Measurements from ENCODE around the gene TMEM54.

Gene TMEM54

DNA sequence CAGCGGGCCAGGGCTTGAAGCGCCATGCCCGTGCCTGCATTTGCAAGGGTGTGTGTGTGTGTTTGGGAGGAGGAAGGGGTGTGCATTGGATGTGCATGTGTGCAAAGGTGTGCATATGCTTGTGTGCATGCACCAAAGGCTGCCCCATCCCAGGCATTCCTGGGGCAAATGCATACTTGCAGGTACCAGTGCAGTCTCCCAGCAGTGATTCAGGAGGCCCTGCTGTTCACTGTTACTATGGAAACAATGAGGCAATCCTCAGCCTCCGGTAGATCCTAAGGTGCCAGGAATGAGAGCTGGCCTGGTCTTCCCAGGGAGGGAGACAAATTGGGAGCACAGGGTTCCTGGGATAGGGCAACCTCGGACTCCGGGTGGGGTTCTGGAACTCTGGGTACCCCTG lies 23.0 kb downstream of the TMEM54 start:
- no peaks in the 10 kb centered on the region for H3K9me2 ChIP-seq (ENCODE audit: low read depth, low read length)
- H3K4me2 ChIP-seq (ENCODE audit: low read length) = no peak overlapping the region
- H3K27me3 ChIP-seq (ENCODE audit: insufficient read depth, low read length) = no peaks in the 10 kb centered on the region; the same call in 1 of the 2 replicates
- no peaks in the 10 kb centered on the region for H3K4me1 ChIP-seq (ENCODE audit: insufficient read depth, low read length, severe bottlenecking)
- no peaks in the 10 kb centered on the region for H3K36me3 ChIP-seq (ENCODE audit: insufficient read depth, low read length)
- H3K27ac ChIP-seq (ENCODE audit: low read depth, low read length, poor library complexity, severe bottlenecking) = no peak overlapping the region
- H3F3A ChIP-seq (ENCODE audit: insufficient read depth, low read length) = no peaks in the 10 kb centered on the region
- H3K9me3 ChIP-seq (ENCODE audit: low read length) = no peaks in the 10 kb centered on the region
- TF ChIP-seq, protein P1, sequence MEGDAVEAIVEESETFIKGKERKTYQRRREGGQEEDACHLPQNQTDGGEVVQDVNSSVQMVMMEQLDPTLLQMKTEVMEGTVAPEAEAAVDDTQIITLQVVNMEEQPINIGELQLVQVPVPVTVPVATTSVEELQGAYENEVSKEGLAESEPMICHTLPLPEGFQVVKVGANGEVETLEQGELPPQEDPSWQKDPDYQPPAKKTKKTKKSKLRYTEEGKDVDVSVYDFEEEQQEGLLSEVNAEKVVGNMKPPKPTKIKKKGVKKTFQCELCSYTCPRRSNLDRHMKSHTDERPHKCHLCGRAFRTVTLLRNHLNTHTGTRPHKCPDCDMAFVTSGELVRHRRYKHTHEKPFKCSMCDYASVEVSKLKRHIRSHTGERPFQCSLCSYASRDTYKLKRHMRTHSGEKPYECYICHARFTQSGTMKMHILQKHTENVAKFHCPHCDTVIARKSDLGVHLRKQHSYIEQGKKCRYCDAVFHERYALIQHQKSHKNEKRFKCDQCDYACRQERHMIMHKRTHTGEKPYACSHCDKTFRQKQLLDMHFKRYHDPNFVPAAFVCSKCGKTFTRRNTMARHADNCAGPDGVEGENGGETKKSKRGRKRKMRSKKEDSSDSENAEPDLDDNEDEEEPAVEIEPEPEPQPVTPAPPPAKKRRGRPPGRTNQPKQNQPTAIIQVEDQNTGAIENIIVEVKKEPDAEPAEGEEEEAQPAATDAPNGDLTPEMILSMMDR (IDR thresholded peaks at IDR 0.05; ENCODE audit: low read length) = no peak
- TF ChIP-seq EZH2 (IDR thresholded peaks at IDR 0.05; ENCODE audit: borderline replicate concordance, low read length) = no peak
- H3K79me2 ChIP-seq (ENCODE audit: insufficient read depth, low read length) = no peaks in the 10 kb centered on the region
- no peaks in the 10 kb centered on the region for H4K20me1 ChIP-seq (ENCODE audit: insufficient read depth, low read length)
- no peak overlapping the region for H3K9ac ChIP-seq (ENCODE audit: low read length)
- no peak overlapping the region for H2AFZ ChIP-seq (ENCODE audit: low read length)
- no peak overlapping the region for H3K4me3 ChIP-seq (ENCODE audit: low read depth, low read length, poor library complexity, severe bottlenecking)

DNA sequence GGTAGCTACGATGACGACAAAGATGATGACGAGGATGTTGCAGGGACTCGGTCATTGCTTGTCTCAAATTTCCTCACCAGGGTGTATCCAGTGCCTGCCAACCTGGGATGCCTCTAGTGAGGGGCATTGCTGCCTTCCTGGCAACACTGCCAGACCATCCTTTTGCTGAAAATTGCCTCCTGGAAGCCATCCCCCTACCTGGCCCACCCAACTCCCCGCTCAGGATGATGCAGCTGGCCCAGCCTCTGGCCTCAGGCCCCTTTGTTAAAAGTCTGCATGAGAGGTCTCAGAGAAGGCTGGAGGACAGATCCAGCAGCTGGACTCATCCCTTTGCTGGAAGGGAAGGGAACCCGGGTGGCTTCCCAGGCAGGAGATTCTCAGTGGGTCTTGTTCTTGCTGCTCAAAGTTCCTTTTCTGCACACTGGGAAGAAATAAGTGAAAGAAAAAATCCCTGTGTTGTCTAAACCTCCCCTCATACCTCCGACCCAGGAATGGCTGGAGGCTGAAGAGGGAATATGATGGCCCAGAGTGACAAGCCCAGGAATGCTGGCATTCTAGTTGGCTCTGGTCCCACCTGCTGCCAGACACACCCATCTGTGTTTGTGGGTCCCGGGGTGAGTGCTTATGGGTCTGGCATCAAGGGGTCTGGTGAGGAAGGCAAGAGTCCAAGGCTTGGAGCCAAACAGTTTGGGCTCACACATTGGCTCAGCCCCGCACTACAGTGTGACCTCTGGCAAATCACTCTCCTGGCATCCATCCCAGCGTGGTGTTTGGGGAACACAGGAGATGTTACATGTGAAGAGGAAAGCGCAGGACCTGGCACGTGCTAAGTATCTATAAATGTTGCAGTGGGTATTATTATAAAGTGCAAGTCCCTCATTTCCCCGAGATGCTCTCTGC lies 23.7 kb downstream of the TMEM54 start:
- H3F3A ChIP-seq (ENCODE audit: insufficient read depth, low read length) = no peaks in the 10 kb centered on the region
- H3K4me1 ChIP-seq (ENCODE audit: insufficient read depth, low read length, severe bottlenecking) = peaks cover 3% of the 10 kb centered on the region
- no peaks in the 10 kb centered on the region for H3K79me2 ChIP-seq (ENCODE audit: insufficient read depth, low read length)
- H3K4me3 ChIP-seq (ENCODE audit: low read depth, low read length, poor library complexity, severe bottlenecking) = no peak overlapping the region
- no peaks in the 10 kb centered on the region for H3K9me2 ChIP-seq (ENCODE audit: low read depth, low read length)
- no peaks in the 10 kb centered on the region; the same call in 1 of the 2 replicates for H3K27me3 ChIP-seq (ENCODE audit: insufficient read depth, low read length)
- TF ChIP-seq, protein P1 (IDR thresholded peaks at IDR 0.05; ENCODE audit: low read length) = no peak
- TF ChIP-seq EZH2 (IDR thresholded peaks at IDR 0.05; ENCODE audit: borderline replicate concordance, low read length) = no peak
- no peaks in the 10 kb centered on the region for H3K9me3 ChIP-seq (ENCODE audit: low read length)
- H4K20me1 ChIP-seq (ENCODE audit: insufficient read depth, low read length) = no peaks in the 10 kb centered on the region
- H3K9ac ChIP-seq (ENCODE audit: low read length) = no peak overlapping the region
- H2AFZ ChIP-seq (ENCODE audit: low read length) = no peak overlapping the region
- no peak overlapping the region for H3K27ac ChIP-seq (ENCODE audit: low read depth, low read length, poor library complexity, severe bottlenecking)
- no peaks in the 10 kb centered on the region for H3K36me3 ChIP-seq (ENCODE audit: insufficient read depth, low read length)
- H3K4me2 ChIP-seq (ENCODE audit: low read length) = no peak overlapping the region

DNA sequence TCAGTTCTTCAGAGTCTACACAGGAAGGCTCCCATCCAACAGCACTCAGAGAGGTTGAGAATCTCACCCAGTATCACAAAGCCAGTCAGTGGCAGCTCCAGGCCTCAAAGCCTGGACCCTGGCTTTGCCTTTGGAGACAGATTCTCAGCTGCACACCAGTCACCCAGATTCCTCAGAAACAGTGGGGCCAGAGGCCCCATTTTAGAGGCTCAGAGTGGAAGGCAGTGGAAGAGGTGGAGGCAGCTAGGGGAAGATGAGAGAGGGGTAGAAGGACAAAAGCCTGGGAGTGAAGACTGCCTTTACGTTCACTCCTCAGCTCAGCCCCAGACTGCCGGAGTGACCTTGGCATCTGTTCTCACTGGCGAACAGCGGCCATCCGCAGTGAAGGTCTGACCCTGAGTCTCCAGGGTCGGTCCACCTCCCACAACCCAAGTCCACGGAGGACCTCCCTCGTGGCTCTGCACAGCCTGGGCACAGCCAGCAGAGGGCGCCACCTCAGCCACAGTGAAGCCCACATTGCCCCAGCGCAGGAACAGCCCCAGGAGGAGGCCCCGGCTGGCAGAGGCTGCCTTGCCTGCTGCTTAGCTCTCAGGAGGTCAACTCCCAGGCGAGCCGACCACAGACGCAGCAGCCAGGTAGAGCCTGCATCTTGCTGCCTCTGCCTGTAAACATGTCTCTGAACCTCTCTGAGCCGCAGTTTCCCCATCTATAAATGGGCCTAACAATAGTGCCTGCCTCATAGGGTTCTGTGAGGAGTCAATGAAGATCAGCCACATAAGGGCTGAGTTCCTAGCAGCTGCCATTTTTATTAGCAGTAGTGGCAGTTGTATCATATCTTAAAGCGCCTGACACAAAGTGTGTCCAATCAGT lies 24.6 kb downstream of the TMEM54 start:
- Histone ChIP-seq H4K20me1 (ENCODE audit: insufficient read depth, low read length) (no peaks in the 10 kb centered on the region), H2AFZ (ENCODE audit: low read length) (no peak overlapping the region), H3K27ac (ENCODE audit: low read depth, low read length, poor library complexity, severe bottlenecking) (no peak overlapping the region), H3K4me3 (ENCODE audit: low read depth, low read length, poor library complexity, severe bottlenecking) (no peak overlapping the region), H3K4me1 (ENCODE audit: insufficient read depth, low read length, severe bottlenecking) (peaks cover 7% of the 10 kb centered on the region), H3K9me2 (ENCODE audit: low read depth, low read length) (no peaks in the 10 kb centered on the region), H3F3A (ENCODE audit: insufficient read depth, low read length) (no peaks in the 10 kb centered on the region), H3K27me3 (ENCODE audit: insufficient read depth, low read length) (no peaks in the 10 kb centered on the region; the same call in 1 of the 2 replicates), H3K9ac (ENCODE audit: low read length) (no peak overlapping the region), H3K4me2 (ENCODE audit: low read length) (no peak overlapping the region), H3K79me2 (ENCODE audit: insufficient read depth, low read length) (no peaks in the 10 kb centered on the region), H3K36me3 (ENCODE audit: insufficient read depth, low read length) (no peaks in the 10 kb centered on the region), H3K9me3 (ENCODE audit: low read length) (no peaks in the 10 kb centered on the region)
- TF ChIP-seq EZH2 (IDR thresholded peaks at IDR 0.05; ENCODE audit: borderline replicate concordance, low read length) = no peak
- TF ChIP-seq, protein P1 (IDR thresholded peaks at IDR 0.05; ENCODE audit: low read length) = peak; percentile 96

All from OCI-LY1 (cell line).